HG03139 (cell line): ENCODE data around the gene GID4.

Experiments
- ATAC-seq: cut with Tn5 transposase; IDR thresholded peaks from one replicate; pipeline ENCODE4 v1.9.1; 2021; ENCODE audit not compliant: unreplicated experiment

The GID4 gene

DNA sequence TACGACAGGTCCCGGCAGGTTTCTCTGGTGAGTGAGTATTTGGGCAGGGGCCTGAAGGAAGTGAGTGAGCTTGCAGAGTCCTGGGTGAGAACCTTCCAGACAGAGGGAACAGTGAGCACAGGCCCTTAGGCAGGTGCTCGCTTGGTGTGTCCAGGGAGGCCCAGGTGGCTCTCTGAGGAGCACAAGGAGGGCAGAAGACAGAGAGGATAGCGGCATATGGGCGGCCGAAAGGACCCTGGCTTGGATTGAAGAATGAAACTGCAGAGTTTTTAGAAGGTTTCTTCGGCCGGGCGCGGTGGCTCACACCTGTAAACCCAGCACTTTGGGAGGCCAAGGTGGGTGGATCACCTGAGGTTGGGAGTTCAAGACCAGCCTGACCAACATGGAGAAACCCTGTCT lies 55.2 kb downstream of the GID4 start:
- ATAC-seq: no peak

DNA sequence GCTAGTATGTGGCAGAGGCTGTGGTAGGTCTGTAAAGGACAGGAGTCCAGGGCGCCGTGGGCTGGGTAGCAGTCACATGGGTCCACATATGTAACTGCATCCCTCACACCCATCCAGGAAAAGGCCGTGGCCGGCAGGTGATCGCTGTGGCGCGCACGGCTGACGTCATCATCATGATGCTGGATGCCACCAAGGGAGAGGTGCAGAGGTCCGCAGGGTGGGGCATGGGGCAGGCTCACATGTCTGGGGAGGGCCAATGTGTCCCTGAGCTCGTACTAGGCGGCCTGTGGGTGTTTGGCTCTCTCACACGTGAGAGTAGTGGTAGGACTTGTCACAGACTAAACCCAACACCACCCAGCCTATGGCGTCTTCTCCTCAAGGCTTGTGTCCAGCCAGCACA lies 60.3 kb downstream of the GID4 start:
- no peak for ATAC-seq

DNA sequence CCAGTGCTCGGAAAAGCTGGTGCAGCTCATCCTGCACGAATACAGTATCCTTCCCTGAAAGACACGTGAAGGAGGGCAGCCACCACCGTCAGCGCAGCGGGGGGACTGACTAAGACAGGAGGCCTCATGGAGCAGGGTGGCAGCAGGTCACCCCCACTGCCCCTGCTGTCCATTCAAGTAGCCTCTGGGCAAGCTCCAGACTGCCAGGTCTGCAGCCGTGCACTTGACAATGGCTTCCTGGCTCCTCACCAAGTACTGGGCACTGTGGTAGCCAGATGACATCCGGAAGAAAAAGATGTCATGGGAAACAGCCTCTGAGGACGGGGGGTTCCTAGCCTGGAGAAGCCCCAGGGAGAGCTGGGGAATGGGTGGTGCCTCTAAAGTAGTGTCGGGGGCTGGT lies 61.4 kb downstream of the GID4 start:
- ATAC-seq: no peak

DNA sequence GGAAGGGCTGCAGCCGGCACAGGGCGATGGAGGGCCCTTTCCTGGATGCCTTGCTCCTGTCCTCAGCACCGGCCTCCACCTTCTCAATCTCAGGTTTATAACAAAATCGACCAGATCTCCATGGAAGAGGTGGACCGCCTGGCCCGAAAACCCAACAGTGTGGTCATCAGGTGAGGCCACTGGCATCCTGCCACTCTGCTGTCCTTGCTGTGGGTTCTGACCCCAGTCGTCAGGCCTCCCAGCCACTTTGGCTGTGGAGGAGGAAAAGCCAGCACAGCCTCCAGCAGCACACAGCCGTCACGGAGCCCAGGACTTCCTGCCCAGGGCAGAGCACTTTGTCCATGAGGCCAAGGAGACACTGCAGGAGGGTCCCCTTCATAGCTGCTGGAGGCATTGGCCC lies 62.6 kb downstream of the GID4 start:
- ATAC-seq: no peak

DNA sequence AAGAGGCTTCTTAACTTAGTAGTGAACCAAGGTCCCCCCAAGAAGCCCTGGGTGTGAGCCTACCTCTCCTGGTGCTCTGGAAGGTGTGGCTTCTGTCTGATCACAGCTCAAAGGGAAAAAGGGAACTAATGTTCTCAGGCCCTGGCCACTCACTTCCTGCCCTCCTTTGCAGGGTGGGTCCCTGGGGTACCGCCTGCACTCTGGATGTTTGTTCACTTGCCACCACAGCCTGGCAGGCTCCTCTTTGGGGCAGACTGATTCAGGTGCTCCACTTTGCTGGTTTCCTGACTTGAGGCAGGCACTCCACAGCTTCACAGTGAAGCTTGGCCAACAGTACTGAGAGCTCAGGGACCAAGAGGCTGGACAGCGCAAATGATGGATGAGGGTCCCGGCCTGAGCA lies 63.4 kb downstream of the GID4 start:
- no peak for ATAC-seq

DNA sequence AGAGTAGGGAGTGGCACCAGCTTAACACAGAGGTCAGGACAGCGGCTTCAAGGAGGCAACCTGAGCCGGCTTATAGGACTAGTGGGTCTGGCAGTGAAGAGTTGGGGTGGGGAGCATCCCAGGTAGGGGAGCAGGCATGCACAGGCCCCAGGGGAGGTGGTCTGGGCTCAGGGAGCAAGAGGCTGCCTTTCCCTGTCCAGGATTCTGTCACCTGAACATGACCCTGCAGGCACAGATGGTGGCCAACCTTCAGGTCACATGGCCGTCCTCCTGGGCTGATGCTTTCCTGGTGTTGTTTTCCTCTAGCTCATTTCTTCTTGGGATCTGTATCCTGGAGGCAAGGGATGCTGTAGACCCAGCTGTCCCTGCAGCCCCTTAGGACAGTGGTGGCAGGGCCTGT lies 65.8 kb downstream of the GID4 start:
- no peak for ATAC-seq

DNA sequence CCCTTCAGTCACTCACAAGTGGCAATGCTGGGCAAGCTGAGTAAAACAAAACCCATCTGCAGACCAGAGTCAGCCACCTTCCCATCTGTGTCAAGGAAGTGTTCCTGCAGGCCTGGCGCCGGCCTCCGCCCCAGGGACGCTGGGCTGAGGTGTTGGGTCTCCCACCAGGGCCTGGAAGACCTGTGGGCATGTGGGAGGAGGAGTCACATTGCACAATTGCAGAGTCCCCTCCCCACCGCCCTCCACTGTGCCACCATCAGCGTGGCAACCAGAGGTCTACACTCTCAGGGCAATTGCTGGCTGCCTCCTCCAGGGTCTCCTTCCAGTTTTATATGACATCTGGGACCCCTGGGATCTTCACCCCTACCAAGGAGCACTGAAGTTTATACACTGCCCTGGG lies 66.4 kb downstream of the GID4 start:
- no peak for ATAC-seq

DNA sequence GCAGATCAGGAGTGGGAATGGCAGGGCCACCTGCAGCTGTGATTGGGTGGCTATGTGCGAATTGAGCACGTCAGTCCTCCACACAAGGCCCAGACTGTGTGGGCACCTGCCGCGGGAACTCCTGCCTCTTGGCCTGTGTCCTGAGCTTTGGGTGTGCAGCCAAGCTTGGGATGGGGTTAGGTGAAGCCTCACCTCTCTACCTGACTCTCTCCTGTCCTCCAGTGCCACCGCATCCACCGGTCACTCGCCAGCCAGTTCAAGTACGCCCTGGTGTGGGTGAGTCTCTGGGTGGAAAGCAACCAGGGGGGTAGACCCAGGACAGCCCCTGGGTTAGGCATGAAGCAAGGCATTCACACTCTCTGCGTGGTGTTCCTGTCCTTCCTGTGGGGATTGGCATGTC lies 67.0 kb downstream of the GID4 start:
- no peak for ATAC-seq

DNA sequence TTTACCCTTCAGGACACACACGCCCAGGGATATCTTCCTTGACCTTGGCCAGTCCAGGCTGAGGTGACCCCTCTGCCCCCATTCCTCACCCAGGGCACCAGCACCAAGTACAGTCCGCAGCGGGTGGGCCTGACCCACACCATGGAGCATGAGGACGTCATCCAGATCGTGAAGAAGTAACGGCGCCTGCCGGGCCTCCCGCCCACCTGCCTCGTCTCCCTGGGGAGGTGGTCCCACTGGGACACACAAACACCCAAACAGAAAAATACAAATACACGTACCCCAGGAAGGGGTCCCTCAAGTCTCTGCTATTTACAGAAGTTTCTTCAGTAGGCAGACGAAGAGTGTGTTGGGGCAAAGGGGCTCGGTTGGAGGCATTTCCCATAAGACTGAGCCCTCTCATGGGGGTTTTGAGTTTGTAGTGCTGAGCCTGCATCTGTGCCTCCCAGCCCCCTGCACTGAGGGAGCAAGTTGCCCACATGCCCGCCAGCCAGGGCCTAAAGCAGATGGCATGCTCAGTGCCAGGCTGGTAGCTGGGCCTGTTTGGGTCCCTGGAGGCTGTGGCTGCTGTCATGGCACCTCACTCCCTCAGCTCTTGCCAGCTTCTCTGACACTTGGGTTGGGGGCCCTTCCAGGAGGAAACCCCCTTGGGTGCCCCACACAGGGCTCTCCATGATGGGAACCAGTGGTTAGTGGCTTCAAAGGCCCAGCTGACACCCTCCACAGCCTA lies 68.0 kb downstream of the GID4 start:
- no peak for ATAC-seq

DNA sequence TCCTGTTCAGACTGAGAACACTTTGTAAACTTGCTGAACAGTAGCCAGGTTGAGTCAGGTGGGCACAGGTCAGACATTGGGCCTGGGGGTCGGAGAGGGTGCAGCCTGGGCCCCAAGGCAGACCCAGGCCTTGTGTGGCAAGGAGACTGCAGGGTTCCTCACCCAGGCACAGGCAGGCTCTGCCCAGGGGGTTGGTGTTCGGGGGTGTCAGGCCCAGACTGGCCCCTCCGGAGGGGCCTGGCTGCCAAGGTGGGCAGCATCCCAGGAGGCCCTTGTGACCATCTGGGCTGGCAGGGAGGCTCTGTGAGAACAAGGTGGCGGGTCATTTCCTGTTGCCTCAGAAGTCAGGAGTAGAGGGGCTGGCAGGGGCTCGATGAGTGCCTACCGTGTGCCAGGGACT lies 68.8 kb downstream of the GID4 start:
- no peak for ATAC-seq

DNA sequence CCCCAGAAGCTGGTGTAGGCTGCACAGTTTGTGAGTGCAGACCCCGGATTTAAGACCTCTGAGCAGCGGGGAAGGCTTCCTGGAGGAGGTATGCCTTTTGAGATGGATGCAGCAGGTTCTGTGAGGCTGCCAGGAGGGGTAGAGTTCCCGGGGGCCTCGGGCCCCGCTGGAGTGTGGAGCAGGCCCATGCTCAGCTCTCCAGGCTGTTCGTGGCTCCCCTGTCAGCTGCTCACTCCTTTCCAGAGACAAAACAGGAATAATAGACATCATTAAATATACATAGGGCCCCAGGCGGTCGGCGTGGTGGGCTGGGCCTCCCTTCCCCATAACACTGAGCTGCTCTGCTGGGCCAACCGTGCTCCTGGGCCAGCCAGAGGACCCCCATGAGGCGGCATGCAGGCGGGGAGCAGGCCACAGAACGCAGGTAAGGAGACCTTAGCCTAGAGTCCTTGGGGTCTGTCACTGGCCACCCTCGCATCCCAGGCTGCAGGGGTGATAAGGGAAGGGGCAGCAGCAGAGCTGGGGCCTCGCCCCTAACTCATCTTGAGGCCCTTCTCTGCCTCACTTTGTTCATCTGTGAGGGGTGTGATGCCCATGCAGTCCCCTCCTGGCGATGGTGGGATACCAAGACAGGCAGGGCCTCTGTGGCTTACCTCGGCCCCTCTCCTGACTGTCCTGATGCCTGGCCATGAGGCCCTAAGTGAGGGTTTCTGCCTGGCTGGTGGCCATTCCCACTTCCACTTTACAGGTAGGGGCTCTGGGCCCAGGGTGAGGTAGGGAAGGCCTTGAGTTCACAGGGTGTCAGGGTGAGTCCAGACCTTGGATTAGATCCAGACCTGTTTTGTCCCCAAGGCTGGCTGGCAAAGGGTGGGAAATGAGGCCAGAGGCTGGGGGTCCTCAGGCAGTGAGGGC lies 69.4 kb downstream of the GID4 start, which contains the start of gene MYO15A:
Gene MYO15A (plus strand): TSS at position 356 of the 912 bp plus-strand sequence. CDS start 10,045 bp downstream, outside the sequence.
- no peak for ATAC-seq

DNA sequence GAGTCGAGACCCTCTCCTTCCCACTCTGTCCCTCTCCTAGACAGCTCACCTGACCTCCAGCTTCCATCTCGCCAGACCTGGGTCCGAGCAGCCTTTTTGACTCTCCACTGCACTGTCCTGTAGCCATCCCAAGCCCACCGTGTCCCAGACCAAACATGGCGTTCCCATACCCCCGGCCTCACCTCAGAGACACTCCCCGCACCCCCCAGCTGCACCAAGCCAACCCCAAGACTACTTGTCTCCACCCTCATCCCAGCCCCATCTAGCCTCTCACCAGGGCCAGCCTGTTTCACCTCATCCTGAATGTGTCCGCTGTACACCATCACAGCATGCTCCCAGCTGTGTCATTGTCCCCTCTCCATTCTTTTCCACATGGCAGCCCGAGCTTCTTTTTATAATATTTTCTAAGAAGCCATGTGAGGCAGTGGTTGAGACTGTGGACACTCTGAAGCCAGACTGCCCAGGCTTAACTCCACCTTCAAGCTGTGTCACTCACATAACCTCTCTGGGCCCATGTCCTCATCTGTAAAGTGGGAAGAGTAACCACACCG lies 70.8 kb downstream of the GID4 start:
- no peak for ATAC-seq

DNA sequence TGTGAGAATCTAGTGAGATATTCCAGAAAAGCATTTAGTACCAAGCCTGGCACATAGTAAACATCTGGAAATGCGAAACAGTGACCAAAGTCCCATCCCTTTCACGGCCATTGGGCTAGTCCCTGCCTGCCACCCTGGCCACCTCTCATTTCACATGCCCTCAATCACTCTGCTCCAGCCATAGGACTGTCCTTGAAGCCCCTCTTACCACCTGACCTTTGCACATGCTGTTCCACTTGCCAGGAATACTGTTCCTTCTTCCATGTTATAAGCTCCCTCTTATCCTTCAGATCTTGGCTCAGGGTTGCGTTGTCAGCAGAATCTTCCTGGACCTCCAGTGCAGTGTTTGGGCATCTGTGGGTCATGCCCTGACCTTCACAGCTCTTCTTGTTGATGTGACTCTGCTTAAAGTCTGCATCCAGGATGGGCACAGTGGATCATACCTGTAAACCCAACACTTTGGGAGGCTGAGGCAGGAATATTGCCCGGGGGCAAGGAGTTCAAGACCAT lies 71.5 kb downstream of the GID4 start:
- ATAC-seq: no peak

DNA sequence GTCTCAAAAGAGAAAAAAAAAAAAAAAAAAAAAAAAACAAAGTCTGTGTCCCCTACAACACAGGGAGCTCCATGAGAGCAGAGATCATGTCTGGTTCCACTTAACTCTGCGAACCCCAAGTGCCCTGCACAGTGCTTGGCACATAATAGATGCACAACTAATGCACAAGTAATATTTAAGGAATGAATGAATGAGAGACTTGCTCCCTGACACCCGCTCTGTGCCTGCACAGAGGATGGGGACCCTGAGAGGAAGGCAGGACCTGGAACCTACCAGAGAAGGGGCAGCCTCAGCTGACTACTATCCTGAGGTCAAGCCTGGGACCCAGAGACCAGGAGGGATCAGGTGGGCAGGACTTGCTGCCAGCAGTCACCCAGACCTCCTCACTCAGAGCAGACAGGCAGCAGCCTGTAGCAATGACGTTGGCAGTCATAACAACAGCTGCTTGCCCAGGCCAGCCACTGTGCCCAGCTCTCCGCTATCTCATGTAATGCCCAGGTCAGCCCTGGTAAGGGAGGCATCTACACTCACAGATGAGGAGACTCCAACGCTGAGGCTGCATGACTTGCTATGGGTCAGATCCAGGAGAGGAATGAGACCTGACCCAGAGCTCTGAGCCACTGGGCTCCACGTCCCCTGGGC lies 72.2 kb downstream of the GID4 start:
- ATAC-seq: no peak

DNA sequence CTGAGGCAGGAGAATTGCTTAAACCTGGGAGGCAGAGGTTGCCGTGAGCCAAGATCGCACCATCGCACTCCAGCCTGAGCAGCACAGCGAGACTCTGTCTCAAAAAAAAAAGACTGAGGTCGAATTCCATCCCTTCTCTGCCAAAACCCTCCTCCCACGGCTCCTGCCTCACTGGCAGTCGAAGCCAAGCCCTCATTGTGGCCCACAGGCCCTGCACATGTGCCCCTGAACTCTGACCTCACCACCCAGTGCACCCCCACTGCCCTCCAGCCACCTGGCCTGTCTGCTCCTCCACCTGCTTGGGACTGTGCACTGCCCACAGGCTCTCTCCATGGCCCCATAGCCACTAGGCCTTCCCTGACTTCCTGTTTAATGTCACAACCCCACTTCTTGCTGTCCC lies 76.3 kb downstream of the GID4 start:
- ATAC-seq: no peak

DNA sequence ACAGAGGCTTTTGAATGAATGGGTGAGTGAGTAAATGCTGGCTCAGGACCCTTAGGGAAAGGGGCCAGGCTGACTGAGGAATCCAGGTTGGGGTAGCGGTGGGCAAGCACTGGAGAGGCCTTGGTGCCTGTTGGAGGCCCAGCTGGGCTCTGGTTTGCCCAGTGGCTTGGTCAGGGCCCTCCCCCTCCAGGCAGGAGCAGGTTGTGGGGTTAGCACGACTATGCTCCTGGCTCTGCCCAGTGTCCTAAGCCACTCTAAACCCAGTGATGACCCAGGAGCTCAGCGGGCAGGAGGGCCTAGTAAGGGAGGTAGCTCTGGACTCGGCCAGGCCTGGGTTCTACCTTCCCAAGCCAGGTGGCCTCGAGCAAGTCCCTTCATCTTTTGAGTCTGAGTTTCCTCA lies 76.9 kb downstream of the GID4 start:
- no peak for ATAC-seq

DNA sequence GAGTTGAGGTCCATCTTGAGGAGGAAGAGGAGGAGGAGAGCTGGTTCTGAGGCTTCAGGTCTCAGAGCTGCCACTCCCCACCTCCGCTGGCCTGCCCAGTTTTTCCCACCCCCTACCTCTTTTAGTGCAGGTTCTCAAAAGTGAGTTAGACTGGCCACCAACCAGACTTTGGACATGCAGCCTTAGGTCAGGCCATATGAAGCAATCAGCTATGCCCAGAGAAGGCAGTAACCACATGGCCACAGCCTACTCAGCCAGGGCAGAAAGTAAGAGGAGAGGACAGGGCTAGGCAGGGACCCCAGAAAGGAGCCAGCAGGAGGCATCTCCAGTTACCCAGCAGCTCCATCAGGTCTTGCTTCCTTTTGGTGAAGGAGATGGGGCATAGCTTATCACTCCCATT lies 78.3 kb downstream of the GID4 start:
- ATAC-seq: no peak
